Activated CD8-positive, alpha-beta T cell treated with anti-CD3 and anti-CD28 coated beads for 36 hours (primary cell): ENCODE measurements around the gene NOL4L. TPM values are rescaled to one million over a fixed set of nuclear protein-coding genes. Genes with fewer than 3 reads are reported as not detected.

Experiments
- ATAC-seq: fragments of 200-7000 bp; cut with Tn5 transposase; one replicate; pipeline ENCODE4 v1.10.0; 2021; ENCODE audit warnings: mild to moderate bottlenecking, moderate library complexity
- CTCF ChIA-PET: fragments of 350-600 bp; sonication (Branson Sonifier 250); formaldehyde crosslinking; loops from one replicate; lab custom pipeline; 2021; ENCODE audit warnings: antibody characterized with exemption; lab: Charles Lee
- POLR2A ChIA-PET: fragments of 350-600 bp; sonication (Branson Sonifier 250); formaldehyde crosslinking; loops from one replicate; lab custom pipeline; 2021; ENCODE audit warnings: antibody characterized with exemption; lab: Charles Lee
- DNase-seq: peaks from one replicate; pipeline ENCODE4 v3.0.0-alpha.2; 2020
- H3K27ac Mint-ChIP-seq: one replicate; pipeline ENCODE4 v1.8.0; 2021; ENCODE audit warnings: mild to moderate bottlenecking, mixed read lengths
- H3K27me3 Mint-ChIP-seq: one replicate; pipeline ENCODE4 v1.8.0; 2021; ENCODE audit warnings: mixed read lengths
- H3K36me3 Mint-ChIP-seq: one replicate; pipeline ENCODE4 v1.8.0; 2021; ENCODE audit warnings: low read depth, mixed read lengths
- H3K4me1 Mint-ChIP-seq: one replicate; pipeline ENCODE4 v1.8.0; 2021; ENCODE audit warnings: low read depth, mixed read lengths
- H3K4me3 Mint-ChIP-seq: one replicate; pipeline ENCODE4 v1.8.0; 2021; ENCODE audit warnings: mild to moderate bottlenecking, moderate library complexity, mixed read lengths
- H3K9me3 Mint-ChIP-seq: one replicate; pipeline ENCODE4 v1.8.0; 2021; ENCODE audit warnings: mixed read lengths
- intact Hi-C: fragments of 100-400 bp; cut with micrococcal nuclease; formaldehyde crosslinking; loops from one replicate; pipeline ENCODE4 v1.10.0; 2022
- total RNA-seq, 2 experiments: library from RNA; stranded (reverse); gene quantifications; one replicate each; pipeline ENCODE4 v1.2.3, GENCODE V29; 2021
- TF ChIP-seq, protein P1 (sequence below): fragments of 200-600 bp; IDR thresholded peaks from one replicate; pipeline ENCODE4 v1.8.0; 2022; ENCODE audit warnings: antibody characterized with exemption, mild to moderate bottlenecking

NOL4L gene
- total RNA-seq, 2 experiments from 2014 or later: 23.3 to 23.9 TPM

- no peaks in the 10 kb centered on the region for H3K9me3 Mint-ChIP-seq
- H3K4me1 Mint-ChIP-seq: peaks cover 72% of the 10 kb centered on the region
- ChIA-PET POLR2A (interaction anchor here (1.0 to 8.8 kb wide), 4 partner anchors 9 to 21 kb away, joined by 5 to 57 read pairs (median 6); no protein-coding TSS in a partner anchor), CTCF (interaction anchor here (1.1 to 1.4 kb wide), 3 partner anchors 9 to 94 kb away, joined by 3 to 5 read pairs (median 3); no protein-coding TSS in a partner anchor)
- DNase-seq (no peak), ATAC-seq (no peak)
- no peaks in the 10 kb centered on the region for H3K27me3 Mint-ChIP-seq
- TF ChIP-seq, protein P1, sequence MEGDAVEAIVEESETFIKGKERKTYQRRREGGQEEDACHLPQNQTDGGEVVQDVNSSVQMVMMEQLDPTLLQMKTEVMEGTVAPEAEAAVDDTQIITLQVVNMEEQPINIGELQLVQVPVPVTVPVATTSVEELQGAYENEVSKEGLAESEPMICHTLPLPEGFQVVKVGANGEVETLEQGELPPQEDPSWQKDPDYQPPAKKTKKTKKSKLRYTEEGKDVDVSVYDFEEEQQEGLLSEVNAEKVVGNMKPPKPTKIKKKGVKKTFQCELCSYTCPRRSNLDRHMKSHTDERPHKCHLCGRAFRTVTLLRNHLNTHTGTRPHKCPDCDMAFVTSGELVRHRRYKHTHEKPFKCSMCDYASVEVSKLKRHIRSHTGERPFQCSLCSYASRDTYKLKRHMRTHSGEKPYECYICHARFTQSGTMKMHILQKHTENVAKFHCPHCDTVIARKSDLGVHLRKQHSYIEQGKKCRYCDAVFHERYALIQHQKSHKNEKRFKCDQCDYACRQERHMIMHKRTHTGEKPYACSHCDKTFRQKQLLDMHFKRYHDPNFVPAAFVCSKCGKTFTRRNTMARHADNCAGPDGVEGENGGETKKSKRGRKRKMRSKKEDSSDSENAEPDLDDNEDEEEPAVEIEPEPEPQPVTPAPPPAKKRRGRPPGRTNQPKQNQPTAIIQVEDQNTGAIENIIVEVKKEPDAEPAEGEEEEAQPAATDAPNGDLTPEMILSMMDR: no peak
- H3K27ac Mint-ChIP-seq: no peak overlapping the region
- no peaks in the 10 kb centered on the region for H3K36me3 Mint-ChIP-seq
- intact Hi-C loops: no loop called here
- no peak overlapping the region for H3K4me3 Mint-ChIP-seq
These were observed 26.6 kb downstream of the NOL4L start for GRCh38 chr20:32558526-32558925.

- ATAC-seq: no peak
- Mint-ChIP-seq H3K27ac (peak overlapping the region; percentile 20), H3K27me3 (no peaks in the 10 kb centered on the region), H3K36me3 (peaks cover 5% of the 10 kb centered on the region), H3K4me3 (no peak overlapping the region), H3K9me3 (no peaks in the 10 kb centered on the region), H3K4me1 (peaks cover 79% of the 10 kb centered on the region)
- intact Hi-C loops: no loop called here
- TF ChIP-seq, protein P1: no peak
- no peak for DNase-seq
- POLR2A ChIA-PET: interaction anchor here (0.6 to 8.8 kb wide), 7 partner anchors 10 to 611 kb away, joined by 3 to 57 read pairs (median 4); no protein-coding TSS in a partner anchor
- CTCF ChIA-PET: interaction anchor here (1.1 to 1.9 kb wide), 5 partner anchors 9 to 95 kb away, joined by 3 to 13 read pairs (median 4); no protein-coding TSS in a partner anchor
These were observed 27.8 kb downstream of the NOL4L start for GRCh38 chr20:32557319-32557718.

DNA sequence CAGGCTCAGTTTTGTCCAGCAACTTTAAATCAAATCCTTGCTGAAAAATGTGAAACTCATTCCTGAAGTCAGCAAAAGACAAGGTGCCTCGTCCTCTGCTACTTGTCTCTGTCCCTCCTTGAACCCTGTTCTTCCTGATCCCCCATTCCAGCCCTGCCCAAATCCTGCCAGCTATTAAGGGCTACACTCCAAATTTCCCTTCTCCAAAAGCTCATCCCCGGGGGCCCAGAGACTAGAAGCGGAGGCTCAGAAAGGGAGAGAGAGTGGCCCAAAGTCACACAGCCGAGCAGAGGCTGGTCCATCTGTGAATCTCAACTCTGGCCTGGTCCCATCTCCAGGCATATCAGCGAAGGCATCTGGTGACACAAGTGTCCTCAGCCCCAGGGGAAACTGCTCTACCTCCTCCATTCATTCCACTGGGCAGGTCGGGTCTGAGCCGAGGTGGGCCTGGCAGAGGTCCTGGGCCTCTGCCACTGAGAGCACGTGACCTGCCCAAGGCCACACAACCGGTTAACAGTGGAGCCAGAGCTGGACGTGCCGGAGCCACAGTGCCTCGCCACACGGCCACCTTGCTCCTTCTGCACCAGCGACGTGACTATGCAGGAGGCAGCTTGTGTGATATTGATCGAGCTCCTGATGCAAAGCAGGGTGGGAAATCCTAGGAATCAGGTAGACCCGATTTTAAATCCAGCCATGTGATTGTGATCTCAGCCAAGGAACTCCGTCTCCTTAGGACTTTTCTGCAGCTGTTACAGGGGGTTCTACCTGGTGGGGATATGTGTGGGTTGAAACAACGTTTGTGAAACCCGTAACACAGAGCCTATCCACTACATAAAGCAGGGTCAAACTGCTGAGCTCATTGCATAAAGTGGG is 28.6 kb downstream of the NOL4L start:
- TF ChIP-seq, protein P1: no peak
- H3K4me1 Mint-ChIP-seq: peaks cover 73% of the 10 kb centered on the region
- ChIA-PET CTCF (interaction anchor here (1.1 to 2.0 kb wide), 4 partner anchors 10 to 96 kb away, joined by 3 to 13 read pairs (median 7); no protein-coding TSS in a partner anchor), POLR2A (interaction anchor here (1.0 to 8.8 kb wide), 4 partner anchors 11 to 19 kb away, joined by 3 to 57 read pairs (median 4); no protein-coding TSS in a partner anchor)
- H3K36me3 Mint-ChIP-seq: peaks cover 5% of the 10 kb centered on the region
- no peak overlapping the region for H3K4me3 Mint-ChIP-seq
- DNase-seq (no peak), ATAC-seq (no peak)
- no peaks in the 10 kb centered on the region for H3K27me3 Mint-ChIP-seq
- H3K9me3 Mint-ChIP-seq: no peaks in the 10 kb centered on the region
- H3K27ac Mint-ChIP-seq: peak overlapping the region; percentile 20
- intact Hi-C loops: no loop called here

- peaks cover 66% of the 10 kb centered on the region for H3K4me1 Mint-ChIP-seq
- H3K27ac Mint-ChIP-seq: peak overlapping the region; percentile 35
- no peak for ATAC-seq
- no peak for DNase-seq
- ChIA-PET POLR2A (interaction anchor here (0.9 to 8.8 kb wide), 4 partner anchors 9 to 265 kb away, joined by 3 to 57 read pairs (median 4); no protein-coding TSS in a partner anchor), CTCF (interaction anchor here (2.0 kb wide), 1 partner anchor 97 kb away, joined by 7 read pairs; no protein-coding TSS in a partner anchor)
- H3K4me3 Mint-ChIP-seq: no peak overlapping the region
- no peaks in the 10 kb centered on the region for H3K9me3 Mint-ChIP-seq
- peaks cover 5% of the 10 kb centered on the region for H3K36me3 Mint-ChIP-seq
- TF ChIP-seq, protein P1: no peak
- intact Hi-C loops: no loop called here
- no peaks in the 10 kb centered on the region for H3K27me3 Mint-ChIP-seq
These were observed 29.5 kb downstream of the NOL4L start for GRCh38 chr20:32555584-32555983.
